Measurements from ENCODE around the gene B4GALNT4.
"Not testable (repeated sequence)": the region's sequence is repeated elsewhere in the genome, so short reads cannot be mapped to it uniquely, and the experiment has no call there.

B4GALNT4 gene

DNA sequence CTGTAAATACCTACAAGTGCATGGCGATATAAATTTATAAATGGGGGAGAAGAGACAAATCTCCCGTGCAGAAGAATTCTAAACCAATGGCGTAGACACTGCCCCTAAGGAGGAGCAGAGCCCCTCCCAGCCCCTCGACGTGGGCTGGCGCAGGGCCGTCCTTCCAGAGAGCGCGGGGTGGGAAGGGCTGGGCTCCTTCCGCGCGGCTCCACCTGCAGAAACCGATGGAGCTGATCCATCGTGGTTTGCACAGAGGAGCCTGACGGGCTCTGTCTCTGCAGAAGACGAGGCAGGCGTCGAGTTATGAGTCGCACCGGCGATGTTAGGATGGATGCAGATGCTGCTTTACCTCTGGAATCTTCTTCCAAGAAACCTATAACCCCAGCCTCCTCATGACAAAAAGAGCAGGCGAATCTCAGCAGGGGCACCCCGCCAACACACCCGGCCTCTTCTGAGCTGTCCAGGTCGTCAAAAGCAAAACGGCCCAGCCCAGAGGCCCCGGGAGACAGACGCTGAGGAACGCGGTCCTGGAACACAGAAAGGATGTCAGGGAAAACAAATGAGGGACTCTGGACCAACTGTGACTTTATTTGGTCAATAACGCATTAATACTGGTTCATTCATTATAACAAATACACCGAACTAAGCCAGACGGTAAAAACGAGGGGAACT, 11.0 kb upstream of the B4GALNT4 start:
- no peak for DNase-seq (ENCODE audit: low read depth)

- DNase-seq (ENCODE audit: low read depth): peak; percentile 32
Measured at GRCh38 chr11:359181-359714, 10.1 kb upstream of the B4GALNT4 start.

GRCh38 chr11:360326-361280, 8.7 kb upstream of the B4GALNT4 start:
- DNase-seq (ENCODE audit: low read depth): no peak

DNA sequence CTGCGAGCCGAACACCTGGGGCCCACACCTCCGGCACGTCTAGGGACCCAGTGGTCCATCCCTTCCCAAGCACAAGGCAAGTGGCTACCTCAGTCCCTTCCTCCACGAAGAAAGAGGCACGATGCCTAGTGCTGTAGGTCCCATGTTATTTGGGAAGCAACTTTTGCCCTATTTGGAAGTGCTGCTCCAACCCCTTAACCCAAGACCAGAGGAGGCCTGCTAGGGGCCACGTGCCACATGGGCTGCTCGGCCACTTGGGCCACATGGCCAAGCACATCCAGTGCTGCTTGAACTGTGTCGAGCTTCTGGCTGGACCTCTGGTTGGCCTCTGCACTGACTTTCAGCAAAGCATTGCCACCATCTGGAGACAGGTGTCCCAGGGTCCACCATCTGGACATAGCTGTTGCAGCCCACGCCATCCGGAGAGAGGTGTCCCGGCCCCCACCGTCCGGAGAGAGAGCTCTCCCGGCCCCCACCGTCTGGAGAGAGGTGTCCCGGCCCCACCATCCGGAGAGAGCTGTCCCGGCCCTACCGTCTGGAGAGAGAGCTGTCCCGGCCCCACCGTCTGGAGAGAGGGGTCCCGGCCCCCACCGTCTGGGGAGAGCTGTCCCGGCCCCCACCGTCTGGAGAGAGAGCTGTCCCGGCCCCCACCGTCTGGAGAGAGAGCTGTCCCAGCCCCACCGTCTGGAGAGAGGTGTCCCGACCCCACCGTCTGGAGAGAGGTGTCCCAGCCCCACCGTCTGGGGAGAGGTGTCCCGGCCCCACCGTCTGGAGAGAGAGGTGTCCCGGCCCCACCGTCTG, 6.5 kb upstream of the B4GALNT4 start:
- DNase-seq (ENCODE audit: low read depth): no peak

- DNase-seq (ENCODE audit: low read depth): not testable (repeated sequence)
Measured at GRCh38 chr11:363443-363805, 5.9 kb upstream of the B4GALNT4 start.

GRCh38 chr11:363948-364761, 5.1 kb upstream of the B4GALNT4 start:
- DNase-seq (ENCODE audit: low read depth): peak; percentile 65

DNA sequence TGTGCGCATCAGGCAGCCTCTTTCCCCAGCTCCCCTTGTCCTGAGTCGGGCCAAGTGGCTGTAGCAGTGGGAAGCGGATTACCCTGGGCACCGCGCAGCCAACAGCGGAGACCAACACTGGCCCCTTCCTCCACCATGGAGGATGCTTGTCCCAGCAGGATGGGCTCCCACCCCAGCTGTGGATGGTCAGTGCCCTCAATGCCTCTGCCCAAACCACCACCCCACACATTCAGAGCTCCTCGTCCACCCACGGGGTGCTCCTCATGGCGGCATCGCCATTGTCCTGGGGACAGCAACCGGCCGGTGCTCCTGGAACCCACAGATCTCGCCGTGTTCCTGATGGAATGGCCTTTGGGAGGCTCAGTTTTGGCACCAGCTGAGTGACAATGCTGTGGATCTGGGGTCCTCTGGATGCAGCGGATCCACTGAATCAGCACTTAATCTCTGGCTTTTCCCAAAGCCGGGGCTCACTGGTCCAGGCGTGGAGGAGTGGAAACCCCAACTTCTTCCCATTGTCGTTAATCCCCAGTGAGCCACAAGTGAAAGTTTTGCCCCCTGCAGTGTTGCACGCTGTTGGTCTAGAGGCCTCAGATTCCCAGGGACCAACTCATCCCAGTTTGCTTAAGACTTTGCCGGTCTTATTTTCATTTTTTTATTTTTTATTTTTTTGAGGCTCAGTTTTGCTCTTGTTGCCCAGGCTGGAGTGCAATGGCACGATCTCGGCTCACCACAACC, 4.1 kb upstream of the B4GALNT4 start:
- DNase-seq (ENCODE audit: low read depth): no peak

- DNase-seq (ENCODE audit: low read depth): no peak
Measured at GRCh38 chr11:365831-366230, 3.5 kb upstream of the B4GALNT4 start.

GRCh38 chr11:367956-368413, 1.3 kb upstream of the B4GALNT4 start:
- DNase-seq (ENCODE audit: low read depth): no peak

DNA sequence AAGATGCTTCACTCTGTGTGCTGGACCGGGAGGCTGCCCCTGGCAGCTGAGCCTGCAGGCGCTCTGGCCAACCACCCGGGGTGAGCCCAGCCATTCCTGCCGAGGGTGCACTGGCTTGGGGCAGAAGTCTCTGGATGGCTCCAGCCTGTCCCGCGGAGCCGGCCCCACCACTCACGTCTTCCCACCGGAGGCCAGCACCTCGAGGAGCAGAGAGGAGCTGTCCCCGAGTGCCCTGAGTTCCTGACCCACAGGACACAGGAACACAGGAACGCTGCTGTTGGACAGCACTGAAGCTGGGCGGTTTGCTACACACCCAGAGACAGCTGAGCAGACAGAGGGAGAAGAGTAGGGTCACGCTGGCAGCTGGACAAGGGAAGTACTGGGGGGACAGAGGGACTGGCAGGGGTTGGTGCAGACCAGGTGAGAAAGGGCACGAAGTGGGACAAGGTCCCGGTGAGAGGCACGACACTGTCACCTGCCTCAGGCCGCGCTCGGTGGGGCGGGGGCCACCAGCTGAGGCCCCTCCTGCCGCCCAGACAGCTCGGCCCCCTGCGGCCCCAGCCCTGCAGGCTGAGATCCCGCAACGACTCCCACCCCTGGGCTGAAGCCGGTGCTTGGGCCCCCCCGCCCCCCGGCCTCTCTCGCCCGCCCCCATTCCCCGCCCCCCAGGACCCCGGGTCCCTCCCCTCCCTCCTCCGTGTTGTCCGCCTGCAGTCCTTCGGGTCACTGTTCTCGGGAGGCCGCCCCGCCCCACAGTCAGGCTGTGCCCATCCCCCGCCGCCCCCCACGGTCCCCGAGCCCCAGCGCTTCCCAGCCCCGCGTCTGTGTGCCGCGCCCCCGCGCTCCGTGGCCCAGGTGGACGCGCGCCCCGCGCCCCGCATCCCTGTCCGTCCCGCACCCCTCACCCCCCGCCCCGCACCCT, 624 bp upstream of the B4GALNT4 start:
- no peak for DNase-seq (ENCODE audit: low read depth)

DNA sequence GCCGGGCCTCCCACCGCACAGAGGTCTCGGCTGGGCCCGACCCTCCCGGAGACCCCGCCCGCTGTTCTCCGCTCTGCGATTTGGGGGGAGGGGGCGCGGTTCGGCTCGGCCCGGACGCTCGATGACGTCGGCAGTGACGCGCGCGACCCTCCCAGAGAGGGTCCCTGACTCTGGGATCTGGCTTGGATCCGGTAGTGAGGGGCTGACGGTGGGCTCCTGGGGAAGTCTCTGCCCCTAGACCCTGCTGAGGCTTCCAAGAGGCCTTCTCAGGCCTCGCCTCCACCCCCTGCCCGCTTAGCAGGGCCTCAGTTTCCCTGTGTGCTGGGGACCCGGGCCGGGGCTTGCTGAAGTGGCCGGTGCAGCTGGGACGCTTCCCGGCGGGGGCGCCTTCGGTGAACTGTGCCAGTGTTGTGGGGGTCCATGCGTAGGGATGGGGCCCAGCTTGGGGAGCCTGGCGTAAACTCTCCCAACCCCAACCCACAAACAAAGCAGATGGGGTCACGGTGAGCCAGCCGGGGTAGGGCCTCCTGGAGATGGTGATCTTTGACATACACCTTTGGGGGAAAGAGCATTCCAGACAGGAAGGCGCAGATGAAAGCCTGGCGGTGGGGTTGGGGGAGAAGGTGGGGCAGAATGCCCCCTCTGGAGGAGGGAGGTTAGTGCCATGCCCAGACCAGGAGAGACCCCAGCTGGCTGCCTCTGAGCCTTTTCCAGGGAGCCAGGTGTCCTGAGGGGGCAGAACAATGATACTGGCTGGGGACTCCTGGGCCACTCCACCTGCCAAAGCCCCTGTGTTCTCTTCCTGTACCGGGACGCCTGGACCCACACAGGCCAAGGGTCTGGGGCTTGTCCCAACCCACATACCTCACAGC, 1.0 kb downstream of the B4GALNT4 start:
- DNase-seq (ENCODE audit: low read depth): no peak

- DNase-seq (ENCODE audit: low read depth): no peak
Measured at GRCh38 chr11:371051-371450, 1.8 kb downstream of the B4GALNT4 start.

- no peak for DNase-seq (ENCODE audit: low read depth)
Measured at GRCh38 chr11:371716-372590, 2.7 kb downstream of the B4GALNT4 start.

DNA sequence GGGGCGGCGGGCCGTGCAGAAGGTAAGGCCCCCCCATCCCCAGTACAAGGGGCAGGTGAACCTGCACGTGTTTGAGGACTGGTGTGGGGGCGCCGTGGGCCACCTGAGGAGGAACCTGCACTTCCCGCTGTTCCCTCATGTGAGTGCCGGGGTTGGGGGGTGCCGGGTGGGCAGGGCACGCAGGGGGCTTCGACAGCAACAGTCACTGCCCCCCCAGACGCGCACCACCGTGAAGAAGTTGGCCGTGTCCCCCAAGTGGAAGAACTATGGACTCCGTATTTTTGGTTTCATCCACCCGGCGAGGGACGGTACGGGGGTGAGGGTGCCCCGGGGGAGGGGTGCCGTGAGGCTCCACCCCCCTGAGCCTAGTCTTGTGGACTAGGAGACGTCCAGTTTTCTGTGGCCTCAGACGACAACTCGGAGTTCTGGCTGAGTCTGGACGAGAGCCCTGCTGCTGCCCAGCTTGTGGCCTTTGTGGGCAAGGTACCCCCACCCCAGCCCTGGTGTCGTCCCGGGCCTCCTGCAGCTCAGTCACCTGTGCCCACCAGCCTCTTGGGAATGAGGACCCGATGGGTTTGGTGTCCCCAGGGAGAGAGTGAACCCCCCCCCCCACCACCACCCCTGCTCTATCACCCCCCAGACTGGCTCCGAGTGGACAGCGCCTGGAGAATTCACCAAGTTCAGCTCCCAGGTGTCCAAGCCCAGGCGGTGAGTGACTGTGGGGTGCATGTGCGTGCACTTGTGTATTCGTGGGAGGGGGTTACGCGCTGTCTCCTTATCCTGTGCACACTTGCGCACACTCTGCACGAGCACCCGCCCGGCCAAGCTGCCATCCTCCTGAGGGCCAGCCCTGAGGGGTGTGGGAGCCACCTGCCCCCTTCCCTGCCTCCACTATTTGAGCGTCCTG, 3.8 kb downstream of the B4GALNT4 start:
- DNase-seq (ENCODE audit: low read depth): no peak

DNA sequence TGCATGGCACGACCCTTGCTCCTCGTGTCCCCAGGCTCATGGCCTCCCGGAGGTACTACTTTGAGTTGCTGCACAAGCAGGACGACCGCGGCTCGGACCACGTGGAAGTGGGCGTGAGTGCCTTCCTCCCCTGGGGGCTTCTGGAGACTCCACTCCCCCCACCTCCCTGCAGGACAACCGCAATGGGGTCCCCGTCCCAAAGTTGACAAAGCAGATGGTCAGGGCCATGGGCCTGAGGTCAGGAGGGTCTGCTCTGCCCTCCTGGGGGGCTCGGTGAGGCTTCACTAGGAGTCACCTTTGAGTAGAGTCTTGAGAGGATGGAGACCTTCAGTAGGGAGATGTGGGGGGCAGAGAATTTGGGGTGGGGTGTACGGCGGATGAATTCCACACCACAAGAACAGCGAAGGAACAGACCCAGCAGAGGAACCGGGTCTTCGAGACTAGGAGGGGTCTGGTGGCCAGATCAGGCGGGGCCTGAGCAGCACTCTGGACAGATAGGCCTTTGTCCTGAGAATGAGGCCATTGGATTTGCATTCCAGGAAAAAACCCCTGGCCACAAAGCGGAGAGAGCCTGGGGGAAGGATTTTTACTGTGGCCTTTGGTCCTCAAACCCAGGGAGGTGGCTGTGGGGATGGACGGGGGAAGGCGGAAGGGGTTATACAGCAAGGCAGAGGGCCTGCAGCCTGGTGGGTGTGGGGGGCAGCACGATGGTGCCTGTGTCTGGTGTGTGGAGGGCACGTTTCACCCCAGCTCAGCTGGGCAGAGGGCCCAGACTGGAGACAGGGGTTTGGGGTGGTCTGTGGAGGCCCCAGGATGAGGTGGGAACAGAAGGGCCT, 4.6 kb downstream of the B4GALNT4 start:
- no peak for DNase-seq (ENCODE audit: low read depth)
